ENCODE results near the gene RNGTT.

GRCh38 chr6:88997327-88997726 lies 33.9 kb upstream of the RNGTT start:
- TF ChIP-seq CTCF (conservative IDR thresholded peaks at IDR 0.05): no peak
- no peak for TF ChIP-seq ZFX (IDR thresholded peaks at IDR 0.05)

All from C4-2B (cell line).